COLO668 (cell line): ENCODE measurements around the gene SLC2A13.
"Not testable (repeated sequence)": the region's sequence is repeated elsewhere in the genome, so short reads cannot be mapped to it uniquely, and the experiment has no call there.

Source experiments
- DNase-seq: peaks from one replicate; lab custom pipeline; 2025; ENCODE audit not compliant: unreplicated experiment; lab: John Stamatoyannopoulos, UW

Gene SLC2A13

DNA sequence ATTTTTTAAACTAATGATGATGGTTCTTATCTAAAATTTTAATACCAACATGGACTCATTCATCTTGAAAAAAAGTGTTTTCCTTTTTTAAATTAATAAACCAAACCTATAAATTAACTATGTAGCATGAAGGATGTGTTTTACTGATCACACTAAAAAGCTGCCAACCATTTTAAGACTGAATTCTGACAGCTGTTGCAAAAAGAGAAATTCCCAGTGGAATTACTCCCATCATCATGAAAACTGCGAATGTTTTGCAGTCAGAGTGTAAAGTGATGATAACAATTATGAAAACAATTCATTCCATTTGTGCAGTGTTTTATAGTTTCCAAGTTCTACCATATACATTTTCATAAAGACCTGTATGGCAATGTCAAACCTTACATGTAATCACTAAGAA is 232.8 kb downstream of the SLC2A13 start:
- no peak for DNase-seq

DNA sequence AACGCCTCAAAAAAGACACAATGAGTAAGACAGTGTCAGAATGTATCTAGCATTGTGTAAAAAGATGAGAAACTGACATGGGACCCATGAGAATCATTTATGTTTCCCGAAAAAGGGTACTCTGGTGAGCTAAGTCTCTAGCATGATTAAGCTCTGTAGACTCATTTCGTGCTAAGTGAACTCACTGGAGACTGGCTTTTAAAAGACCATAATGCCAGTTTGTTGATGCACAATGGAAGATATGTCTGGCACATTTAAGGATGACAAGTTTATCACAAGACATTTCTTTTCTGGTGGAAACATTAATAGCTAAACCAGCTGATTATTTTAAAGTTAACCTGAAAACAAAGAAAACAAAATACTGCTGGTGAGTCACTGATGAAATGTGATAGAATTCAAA is 233.5 kb downstream of the SLC2A13 start:
- DNase-seq: no peak

DNA sequence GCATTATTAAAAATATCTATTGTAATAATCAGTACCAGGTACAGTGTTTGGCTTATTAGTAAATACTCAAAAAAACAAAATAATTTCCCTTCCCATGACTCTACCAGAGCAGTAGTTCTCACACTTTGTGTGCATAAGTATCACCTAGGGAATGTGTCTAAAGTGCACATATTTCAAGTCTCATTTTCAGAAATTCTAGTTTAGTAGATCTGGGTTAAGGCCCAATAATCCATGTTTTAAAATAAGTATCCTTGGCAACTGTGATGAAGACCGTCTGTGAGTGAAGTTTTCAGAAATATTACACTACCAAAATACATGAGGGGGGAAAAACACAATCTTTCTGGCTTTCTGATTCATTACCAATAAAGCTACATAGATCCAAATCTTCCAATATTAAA is 237.6 kb downstream of the SLC2A13 start:
- no peak for DNase-seq

GRCh38 chr12:39867631-39868327 is 238.1 kb downstream of the SLC2A13 start:
- DNase-seq: no peak

DNA sequence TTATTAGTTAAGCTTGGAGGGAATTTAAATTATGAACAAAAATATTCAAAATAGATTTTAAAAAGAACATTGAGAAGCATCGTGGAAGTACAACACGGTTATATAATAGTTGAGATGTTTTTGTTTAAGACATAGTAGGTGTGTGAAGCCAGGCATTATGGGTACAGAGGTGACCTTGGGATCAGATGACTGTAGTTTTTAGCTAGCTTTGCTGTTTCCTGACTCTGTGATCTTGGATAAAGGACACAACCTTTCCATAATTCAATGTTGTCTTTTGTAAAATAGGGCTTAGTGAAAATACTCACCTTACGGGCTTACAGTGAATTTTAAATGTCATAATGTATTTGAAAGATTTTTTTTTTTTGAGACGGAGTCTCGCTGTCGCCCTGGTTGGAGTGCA is 239.7 kb downstream of the SLC2A13 start:
- no peak for DNase-seq

DNA sequence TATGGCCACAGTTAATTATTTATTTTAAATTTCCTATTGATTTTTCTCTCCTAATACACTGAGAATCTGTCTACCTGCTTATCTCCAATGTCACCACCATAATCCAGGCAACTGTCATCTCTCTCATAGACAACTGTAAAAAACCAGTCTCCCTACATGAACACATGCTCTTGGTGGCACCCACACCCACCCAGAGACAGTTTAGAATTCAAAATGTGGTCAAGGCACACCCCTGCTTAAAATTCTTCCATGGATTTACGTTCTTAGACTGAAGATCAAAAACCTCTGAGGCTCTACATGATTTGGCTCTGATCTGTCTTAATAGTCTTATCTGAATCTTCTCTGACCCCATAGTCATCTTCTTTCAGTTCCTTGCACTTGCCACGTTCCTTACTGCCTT is 245.2 kb downstream of the SLC2A13 start:
- no peak for DNase-seq

GRCh38 chr12:39853003-39853402 is 252.9 kb downstream of the SLC2A13 start:
- no peak for DNase-seq

GRCh38 chr12:39852346-39852745 is 253.5 kb downstream of the SLC2A13 start:
- DNase-seq: no peak

DNA sequence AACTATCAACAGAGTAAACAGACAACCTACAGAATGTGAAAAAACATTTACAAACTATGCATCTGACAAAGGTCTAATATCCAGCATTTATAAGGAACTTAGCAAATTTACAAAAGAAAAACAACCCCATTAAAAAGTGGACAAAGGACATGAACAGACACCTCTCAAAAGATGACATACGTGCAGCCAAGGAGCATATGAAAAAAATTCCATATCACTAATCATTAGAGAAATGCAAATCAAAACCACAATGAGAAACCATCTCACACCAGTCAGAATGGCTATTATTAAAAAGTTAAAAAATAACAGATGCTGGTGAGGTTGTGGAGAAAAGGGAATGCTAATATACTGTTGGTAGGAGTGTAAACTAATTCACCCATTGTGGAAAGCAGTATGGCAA is 257.7 kb downstream of the SLC2A13 start:
- DNase-seq: not testable (repeated sequence)

GRCh38 chr12:39846971-39847650 is 258.8 kb downstream of the SLC2A13 start:
- no peak for DNase-seq

DNA sequence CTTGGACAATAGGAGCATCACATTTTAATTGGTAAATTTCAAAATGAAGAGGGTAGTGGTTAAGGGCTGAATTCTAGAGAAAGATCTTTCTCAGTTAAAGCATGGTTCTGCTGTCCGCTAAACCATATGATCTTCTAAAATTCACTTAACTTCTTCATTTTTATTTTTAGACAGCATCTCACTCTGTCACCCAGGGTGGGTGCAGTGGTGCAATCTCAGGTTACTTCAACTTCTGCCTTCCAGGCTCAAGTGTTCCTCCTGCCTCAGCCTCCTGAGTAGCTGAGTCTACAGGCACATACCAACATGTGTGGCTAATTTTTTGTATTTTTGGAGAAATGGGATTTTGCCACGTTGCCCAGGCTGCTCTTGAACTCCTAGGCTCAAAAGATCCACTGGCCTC is 259.6 kb downstream of the SLC2A13 start:
- no peak for DNase-seq

DNA sequence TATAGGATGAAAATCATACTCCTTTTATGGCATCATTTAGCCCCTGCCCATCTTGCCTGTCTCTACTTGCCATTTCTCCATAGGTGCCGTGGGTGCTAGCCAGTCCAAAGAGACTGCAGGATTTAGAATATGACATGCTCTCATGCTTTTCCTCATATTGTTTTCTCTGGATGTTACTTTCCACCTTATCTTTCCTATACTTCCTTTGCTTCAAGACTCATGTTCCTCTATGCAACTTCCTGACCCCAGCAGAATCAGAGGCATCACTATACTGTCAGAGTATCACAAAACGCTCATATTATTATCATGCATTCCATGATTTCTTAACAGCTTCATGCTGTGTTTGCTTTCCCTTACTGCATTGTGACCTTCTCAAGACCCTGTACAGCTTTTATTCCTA is 265.5 kb downstream of the SLC2A13 start:
- no peak for DNase-seq

DNA sequence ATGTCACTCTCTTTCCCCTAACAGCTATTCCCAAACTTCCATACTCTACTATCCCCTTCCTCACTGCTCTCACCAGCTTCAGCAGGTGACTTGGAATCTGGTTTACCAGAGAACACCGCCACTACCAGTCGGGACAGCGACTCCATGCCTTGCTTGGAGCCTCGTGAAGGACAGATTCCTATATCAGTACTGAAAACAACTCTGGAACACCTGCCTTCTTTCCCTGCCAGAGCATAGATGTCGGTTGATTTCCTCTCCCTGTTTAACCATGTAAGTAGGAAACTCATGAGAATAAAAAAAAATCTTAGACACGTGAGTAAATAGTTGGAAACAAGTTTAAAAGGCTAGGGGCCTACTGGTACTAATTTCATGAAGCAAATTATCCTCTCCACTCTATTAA is 266.8 kb downstream of the SLC2A13 start:
- no peak for DNase-seq

DNA sequence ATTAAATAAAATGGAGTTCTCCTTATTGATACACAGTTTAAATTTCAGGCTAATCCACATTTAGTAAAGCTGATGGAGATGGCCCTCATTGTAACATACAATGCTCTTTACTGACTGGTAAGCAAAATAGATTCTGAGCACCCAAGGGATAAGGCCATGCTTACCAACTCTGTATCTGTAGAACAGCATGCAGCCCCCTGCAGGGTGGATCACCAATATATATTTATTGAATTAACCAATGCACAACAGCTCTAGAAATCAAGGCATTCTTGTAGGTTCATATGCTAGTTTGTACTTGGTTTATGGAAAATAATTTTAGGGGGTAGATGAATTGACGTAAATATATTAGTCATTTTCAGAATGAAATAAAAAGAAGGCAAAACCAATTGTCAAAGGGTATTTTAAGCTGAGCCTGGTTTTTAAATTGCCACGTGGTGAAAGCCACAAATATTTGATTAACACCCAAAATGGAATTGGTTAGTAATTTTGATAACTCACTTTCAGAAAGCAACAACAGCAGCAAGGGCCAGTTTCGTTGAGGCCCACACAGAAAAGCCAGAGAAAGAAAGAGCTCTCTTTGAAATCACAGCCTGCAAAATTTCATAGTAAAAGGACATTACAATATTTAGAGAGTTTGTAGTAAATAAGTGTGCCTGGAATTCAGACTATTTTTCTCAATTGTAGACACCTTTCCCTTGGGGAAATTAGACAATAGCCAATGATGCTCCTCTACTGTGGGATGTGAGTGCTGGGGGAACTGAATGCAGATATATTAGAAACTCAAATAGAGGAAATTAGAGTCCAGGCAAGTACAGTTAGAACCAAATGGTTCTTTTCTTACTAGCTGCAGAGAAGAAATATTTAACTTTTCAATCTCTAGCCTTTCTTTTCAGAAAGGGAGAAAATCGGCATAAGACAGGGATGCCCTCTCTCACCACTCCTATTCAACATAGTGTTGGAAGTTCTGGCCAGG is 270.1 kb downstream of the SLC2A13 start:
- no peak for DNase-seq

DNA sequence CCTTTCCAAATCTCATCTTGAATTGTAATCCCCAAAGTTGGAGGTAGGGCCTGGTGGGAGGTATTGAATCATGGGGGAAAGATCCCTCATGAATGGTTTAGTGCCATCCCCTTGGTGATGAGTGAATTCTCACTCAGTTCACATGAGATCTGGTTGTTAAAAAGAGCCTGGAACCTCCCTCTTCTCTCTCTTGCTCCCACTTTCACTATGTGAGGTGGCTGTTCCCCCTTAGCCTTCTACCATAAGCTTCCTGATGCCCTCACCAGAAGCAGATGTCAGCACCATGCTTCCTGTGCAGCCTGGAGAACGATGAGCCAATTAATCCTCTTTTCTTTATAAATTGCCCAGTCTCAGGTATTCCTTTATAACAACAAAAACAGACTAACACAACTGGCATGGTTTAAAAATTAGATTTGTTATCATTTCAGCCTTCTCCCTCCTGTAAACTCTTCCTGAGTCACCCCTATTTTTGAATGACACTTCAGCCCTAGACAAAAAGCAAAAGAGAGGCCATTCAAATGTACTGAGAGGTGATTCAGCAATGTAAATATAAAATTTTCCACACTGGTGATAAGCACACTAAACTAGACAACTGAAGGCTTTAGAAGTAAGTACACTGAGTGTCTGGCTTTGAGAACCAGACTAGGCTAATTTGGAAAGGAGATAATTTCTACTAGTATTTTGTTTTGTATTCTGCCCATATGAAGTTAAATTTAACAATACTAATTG is 274.1 kb downstream of the SLC2A13 start:
- peak; percentile 9 for DNase-seq

DNA sequence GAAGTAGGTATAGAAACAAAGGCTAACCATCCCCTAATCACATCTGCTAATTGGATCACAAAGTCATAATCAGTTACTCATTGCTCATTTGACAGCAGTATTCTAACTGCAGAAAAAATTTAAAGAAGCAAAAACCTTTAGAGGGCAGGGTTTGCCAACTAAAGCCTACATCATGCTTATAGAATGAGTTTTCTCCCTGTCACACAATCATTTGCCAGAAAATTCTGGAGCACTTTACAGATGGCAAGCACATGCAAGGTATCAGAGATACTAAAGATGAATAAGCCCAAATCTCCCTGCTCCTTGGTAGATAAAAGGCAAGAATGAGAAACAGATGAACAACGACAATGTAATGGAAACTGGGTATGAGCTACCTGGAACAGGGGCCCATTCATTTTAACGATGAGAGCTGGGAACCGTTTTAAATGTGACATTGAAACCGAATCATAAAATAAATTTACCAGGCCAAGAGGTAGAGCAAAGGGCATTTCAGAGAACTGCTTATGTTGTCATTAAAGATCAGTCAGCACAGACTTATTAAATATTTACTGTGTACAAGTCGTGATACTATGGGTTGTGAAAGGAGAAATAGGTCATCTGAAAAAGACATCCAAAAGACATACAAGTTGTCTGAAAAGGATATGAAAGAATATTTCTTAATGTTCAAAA is 274.9 kb downstream of the SLC2A13 start:
- DNase-seq: no peak

GRCh38 chr12:39830171-39830570 is 275.7 kb downstream of the SLC2A13 start:
- DNase-seq: no peak

GRCh38 chr12:39824505-39825212 is 281.2 kb downstream of the SLC2A13 start:
- DNase-seq: no peak

GRCh38 chr12:39816671-39817185 is 289.2 kb downstream of the SLC2A13 start:
- DNase-seq: no peak

- DNase-seq: no peak
These were observed 290.1 kb downstream of the SLC2A13 start for GRCh38 chr12:39815746-39816145.
